Smooth muscle cell (in vitro differentiated cells): ENCODE data around the gene RGS6. TPM values are rescaled to one million over a fixed set of nuclear protein-coding genes. Genes with fewer than 3 reads are reported as not detected.

ENCODE experiments used
- DNase-seq: peaks from one replicate; lab custom pipeline; 2025; ENCODE audit not compliant: unreplicated experiment; lab: John Stamatoyannopoulos, UW
- H2AFZ ChIP-seq: fragments of 200-600 bp; sonication (generic); 2 replicates; pipeline ENCODE4 v1.6.0; 2016; ENCODE audit warnings: antibody characterized with exemption, low read depth, mild to moderate bottlenecking
- H3F3A ChIP-seq: fragments of 200-600 bp; sonication (generic); 2 replicates; pipeline ENCODE4 v1.6.0; 2017; ENCODE audit warnings: antibody characterized with exemption, low read depth
- H3K27ac ChIP-seq: fragments of 200-600 bp; sonication (generic); 2 replicates; pipeline ENCODE4 v1.5.1; 2016; ENCODE audit warnings: low read depth, mild to moderate bottlenecking
- H3K27me3 ChIP-seq: fragments of 200-600 bp; sonication (generic); 2 replicates; pipeline ENCODE4 v1.6.1; 2016; ENCODE audit warnings: low read depth, mild to moderate bottlenecking
- H3K36me3 ChIP-seq: fragments of 200-600 bp; sonication (generic); 2 replicates; pipeline ENCODE4 v1.5.1; 2016; ENCODE audit warnings: low read depth
- H3K4me1 ChIP-seq: fragments of 200-600 bp; sonication (generic); 2 replicates; pipeline ENCODE4 v1.5.1; 2016; ENCODE audit warnings: low read depth
- H3K4me2 ChIP-seq: fragments of 200-600 bp; sonication (generic); 2 replicates; pipeline ENCODE4 v1.6.0; 2016; ENCODE audit warnings: mild to moderate bottlenecking
- H3K4me3 ChIP-seq: fragments of 200-600 bp; sonication (generic); 2 replicates; pipeline ENCODE4 v1.5.1; 2016; ENCODE audit warnings: mild to moderate bottlenecking
- H3K79me2 ChIP-seq: fragments of 200-600 bp; sonication (generic); 2 replicates; pipeline ENCODE4 v1.6.0; 2016; ENCODE audit warnings: low read depth, mild to moderate bottlenecking
- H3K9ac ChIP-seq: fragments of 200-600 bp; sonication (generic); 2 replicates; pipeline ENCODE4 v1.6.0; 2016; ENCODE audit warnings: low read depth
- H3K9me3 ChIP-seq: fragments of 200-600 bp; sonication (generic); replicated peaks from 2 replicates; pipeline ENCODE4 v1.5.1; 2016; ENCODE audit warnings: low read depth
- H4K20me1 ChIP-seq: fragments of 200-600 bp; sonication (generic); 2 replicates; pipeline ENCODE4 v1.6.0; 2016; ENCODE audit warnings: low read depth
- WGBS: methylation state at CpG from one replicate; pipeline ENCODE4 v1.1.7; 2016; ENCODE audit warnings: low lambda C conversion rate; 5-methylcytosine and 5-hydroxymethylcytosine counted together
- polyA plus RNA-seq: library from polyadenylated mRNA; unstranded; fragments of >200 nt; fragmentation: Nextera tagmentation; extraction: Ambion mirVana; gene quantifications from 2 replicates; pipeline ENCODE4 v1.2.1, GENCODE V29; 2016
- total RNA-seq: library from RNA; depleted of rRNA; stranded (reverse); fragments of >200 nt; gene quantifications from 2 replicates; pipeline ENCODE4 v1.2.3, GENCODE V29; 2014
- TF ChIP-seq, protein P1 (sequence below): fragments of 200-600 bp; sonication (generic); IDR thresholded peaks from 2 replicates; pipeline ENCODE4 v1.5.1; 2017; ENCODE audit warnings: borderline replicate concordance, mild to moderate bottlenecking, antibody characterized with exemption; ENCODE audit not compliant: insufficient read depth, poor library complexity, severe bottlenecking

RGS6 gene
- total and polyA plus RNA-seq, 2 experiments from 2014 or later, result 0.40 TPM; not detected in 1

DNA sequence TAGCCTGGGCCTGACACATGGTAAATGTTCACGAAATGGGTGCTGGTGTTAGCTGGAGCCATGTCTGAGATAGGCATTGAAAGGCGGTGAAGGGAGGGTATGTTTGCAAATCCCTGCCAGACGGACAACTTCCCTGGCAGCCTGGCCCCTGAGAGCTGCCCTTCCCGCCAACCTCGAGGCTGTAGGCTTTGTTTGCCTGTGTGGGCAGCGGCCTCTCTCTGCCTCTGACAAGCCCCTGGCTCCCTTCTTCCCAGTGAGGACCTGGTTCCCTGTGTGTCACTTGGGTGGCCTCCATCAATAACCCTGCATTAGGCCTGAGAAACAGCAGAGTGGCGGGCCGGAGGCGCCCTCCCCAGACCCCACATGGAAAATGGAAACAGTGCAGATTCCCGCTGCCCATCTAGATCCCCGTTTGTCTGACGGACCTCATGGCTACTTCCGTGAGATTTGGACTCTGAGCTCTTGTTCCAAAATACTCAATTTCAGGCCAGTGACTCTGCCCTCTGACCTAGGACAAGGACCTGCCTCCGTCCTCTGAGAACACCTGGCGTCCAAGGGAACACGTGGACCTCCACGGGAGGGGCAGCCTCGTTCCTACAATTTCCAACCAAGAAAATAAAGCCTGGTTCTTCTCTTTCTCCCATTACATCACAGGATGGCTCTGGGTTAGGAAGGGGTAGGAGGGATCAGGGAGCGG, 636.2 kb downstream of the RGS6 start:
- Histone ChIP-seq H3K79me2 (no peaks in the 10 kb centered on the region), H3K9me3 (no peaks in the 10 kb centered on the region), H3K27ac (no peak overlapping the region), H3K4me1 (no peaks in the 10 kb centered on the region), H4K20me1 (no peaks in the 10 kb centered on the region), H3K4me3 (no peak overlapping the region), H3K9ac (no peak overlapping the region), H3F3A (no peaks in the 10 kb centered on the region), H3K4me2 (no peak overlapping the region), H3K27me3 (no peaks in the 10 kb centered on the region), H2AFZ (no peak overlapping the region), H3K36me3 (no peaks in the 10 kb centered on the region)
- no peak for DNase-seq
- 91% methylated on average over 19 of the region's 19 CpGs for WGBS
- TF ChIP-seq, protein P1, sequence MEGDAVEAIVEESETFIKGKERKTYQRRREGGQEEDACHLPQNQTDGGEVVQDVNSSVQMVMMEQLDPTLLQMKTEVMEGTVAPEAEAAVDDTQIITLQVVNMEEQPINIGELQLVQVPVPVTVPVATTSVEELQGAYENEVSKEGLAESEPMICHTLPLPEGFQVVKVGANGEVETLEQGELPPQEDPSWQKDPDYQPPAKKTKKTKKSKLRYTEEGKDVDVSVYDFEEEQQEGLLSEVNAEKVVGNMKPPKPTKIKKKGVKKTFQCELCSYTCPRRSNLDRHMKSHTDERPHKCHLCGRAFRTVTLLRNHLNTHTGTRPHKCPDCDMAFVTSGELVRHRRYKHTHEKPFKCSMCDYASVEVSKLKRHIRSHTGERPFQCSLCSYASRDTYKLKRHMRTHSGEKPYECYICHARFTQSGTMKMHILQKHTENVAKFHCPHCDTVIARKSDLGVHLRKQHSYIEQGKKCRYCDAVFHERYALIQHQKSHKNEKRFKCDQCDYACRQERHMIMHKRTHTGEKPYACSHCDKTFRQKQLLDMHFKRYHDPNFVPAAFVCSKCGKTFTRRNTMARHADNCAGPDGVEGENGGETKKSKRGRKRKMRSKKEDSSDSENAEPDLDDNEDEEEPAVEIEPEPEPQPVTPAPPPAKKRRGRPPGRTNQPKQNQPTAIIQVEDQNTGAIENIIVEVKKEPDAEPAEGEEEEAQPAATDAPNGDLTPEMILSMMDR, result no peak

DNA sequence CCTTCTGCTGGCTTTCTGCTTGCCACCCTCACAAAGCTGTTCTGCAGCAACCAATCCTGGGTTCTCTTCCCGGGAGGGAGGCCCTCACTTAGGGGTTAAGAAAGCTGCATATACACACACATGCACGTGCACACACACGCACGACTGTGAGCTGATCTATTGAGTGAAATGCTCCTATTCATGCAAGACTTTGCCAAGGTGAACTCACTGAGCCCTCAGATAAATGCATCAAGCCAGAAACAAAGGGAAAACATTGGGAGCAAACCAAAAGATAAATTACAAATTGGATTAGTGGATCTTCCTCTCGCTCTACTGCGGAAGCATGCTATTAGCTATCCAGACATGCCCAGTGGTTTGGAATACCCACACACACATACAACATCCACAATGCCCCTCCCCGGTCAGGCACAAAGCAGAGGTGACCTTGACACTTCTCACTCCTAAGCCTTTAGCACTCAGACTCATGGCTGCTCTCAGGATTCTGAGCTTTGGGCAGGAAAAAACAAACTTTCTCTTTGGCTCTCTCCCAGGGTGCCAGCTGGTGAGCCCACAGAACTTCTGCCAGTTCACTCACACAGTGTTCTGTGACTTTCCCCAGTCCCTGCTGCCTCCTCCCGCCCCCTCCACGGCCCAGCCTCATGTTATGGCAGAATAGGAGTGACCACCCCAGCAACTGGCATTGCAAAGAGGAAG, 641.6 kb downstream of the RGS6 start:
- no peaks in the 10 kb centered on the region for H3K4me1 ChIP-seq
- no peak overlapping the region for H3K9ac ChIP-seq
- H2AFZ ChIP-seq, result no peak overlapping the region
- H3K4me3 ChIP-seq, result no peak overlapping the region
- no peaks in the 10 kb centered on the region for H3K36me3 ChIP-seq
- H3K27me3 ChIP-seq, result peaks cover 13% of the 10 kb centered on the region
- H3K27ac ChIP-seq, result no peak overlapping the region
- H4K20me1 ChIP-seq, result no peaks in the 10 kb centered on the region
- no peaks in the 10 kb centered on the region for H3K9me3 ChIP-seq
- no peaks in the 10 kb centered on the region for H3K79me2 ChIP-seq
- WGBS, result 90% methylated on average over 9 of the region's 9 CpGs
- H3K4me2 ChIP-seq, result no peak overlapping the region
- no peaks in the 10 kb centered on the region for H3F3A ChIP-seq
- DNase-seq, result no peak
- TF ChIP-seq, protein P1, result no peak

DNA sequence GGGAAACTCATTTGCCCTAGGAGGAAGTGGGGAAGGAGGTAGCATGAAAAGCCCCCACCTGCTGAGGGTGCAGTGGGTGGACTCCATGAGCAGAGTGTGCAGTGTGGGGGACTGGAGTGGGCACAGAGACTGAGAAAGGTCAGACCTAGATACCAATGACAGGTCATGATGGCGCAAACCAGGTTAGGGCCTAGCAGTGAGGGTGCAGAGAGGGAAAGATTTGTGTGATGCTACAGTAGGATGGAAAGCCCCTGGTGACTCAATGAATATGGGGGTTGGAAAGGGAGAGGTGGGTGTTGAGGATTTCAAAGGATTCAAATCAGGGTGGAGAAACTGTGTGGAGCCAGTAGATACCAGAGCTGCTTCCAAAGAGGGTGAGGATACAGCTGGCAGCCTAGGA, 642.5 kb downstream of the RGS6 start:
- Histone ChIP-seq H2AFZ (no peak overlapping the region), H3K4me2 (no peak overlapping the region), H3K9ac (no peak overlapping the region), H3K27me3 (peaks cover 13% of the 10 kb centered on the region), H3K27ac (no peak overlapping the region), H3K9me3 (no peaks in the 10 kb centered on the region), H3K4me1 (no peaks in the 10 kb centered on the region), H3K4me3 (no peak overlapping the region), H3K79me2 (no peaks in the 10 kb centered on the region), H3F3A (no peaks in the 10 kb centered on the region), H4K20me1 (no peaks in the 10 kb centered on the region), H3K36me3 (no peaks in the 10 kb centered on the region)
- DNase-seq, result no peak
- TF ChIP-seq, protein P1, result no peak
- 100% methylated on average over 1 of the region's 1 CpG for WGBS
